ENCODE data around the gene RNF115.
"Not testable (repeated sequence)": the region's sequence is repeated elsewhere in the genome, so short reads cannot be mapped to it uniquely, and the experiment has no call there.

RNF115 gene

GRCh38 chr1:145823565-145824498 is at the start of gene RNF115, which contains the start of gene POLR3C:
Gene RNF115 (minus strand): TSS chr1:145824095. CDS start chr1:145823873, 222 bp downstream.
Gene POLR3C (plus strand): TSS chr1:145824200. CDS start chr1:145825777, 1,577 bp downstream.
- peak; percentile 67 for DNase-seq (ENCODE audit: low read depth)

- no peak for DNase-seq (ENCODE audit: low read depth)
Measured at GRCh38 chr1:145871994-145872924, 48.4 kb upstream of the RNF115 start.

DNA sequence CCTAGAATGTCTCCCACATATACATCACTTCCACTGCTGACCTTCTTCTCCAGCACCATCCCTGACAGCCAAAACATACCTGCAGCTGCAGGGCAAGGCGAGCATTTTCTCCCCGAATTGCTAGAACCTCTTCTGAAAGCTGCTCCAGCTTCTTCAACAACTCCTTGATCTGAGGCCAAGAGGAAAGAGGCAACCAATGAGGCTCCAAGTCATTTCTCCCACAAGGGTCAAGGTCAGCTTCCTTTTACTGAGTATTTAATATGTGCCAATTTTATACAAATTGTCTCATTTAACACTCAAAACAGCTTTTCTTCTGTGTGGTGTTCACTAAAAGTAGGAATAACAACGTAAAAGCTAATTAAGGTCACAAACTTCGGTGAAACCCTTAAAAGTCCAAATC is 44.3 kb upstream of the RNF115 start:
- no peak for DNase-seq (ENCODE audit: low read depth)

- no peak for DNase-seq (ENCODE audit: low read depth)
Measured at GRCh38 chr1:145863282-145864018, 39.6 kb upstream of the RNF115 start.

DNA sequence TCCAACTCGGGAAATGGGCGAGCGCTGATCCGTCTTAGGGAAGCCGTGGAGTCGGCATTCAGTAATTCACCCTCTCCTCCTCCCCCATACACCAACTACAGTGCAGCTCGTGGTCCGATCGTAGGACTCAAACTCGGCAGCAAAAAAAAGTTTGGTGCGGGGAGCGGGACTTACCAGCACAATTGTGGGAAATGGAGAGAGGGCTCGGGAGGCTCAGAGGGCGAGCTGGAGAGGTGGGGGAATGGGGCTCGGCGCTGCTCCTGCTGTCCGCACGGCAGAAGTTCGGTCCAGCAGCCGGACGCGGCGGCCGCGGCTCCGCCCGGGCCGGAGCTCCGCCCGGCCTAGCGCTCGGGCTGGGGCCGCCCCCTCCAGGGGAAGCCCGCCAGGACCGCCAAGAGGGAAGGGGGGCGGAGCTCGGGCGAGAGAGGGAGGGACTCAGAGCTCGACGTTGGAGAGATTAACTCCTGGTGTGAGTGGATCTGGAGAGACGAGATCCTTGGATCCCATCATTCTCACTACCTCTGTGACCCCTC is 35.7 kb upstream of the RNF115 start:
- DNase-seq (ENCODE audit: low read depth) = peak; percentile 46

DNA sequence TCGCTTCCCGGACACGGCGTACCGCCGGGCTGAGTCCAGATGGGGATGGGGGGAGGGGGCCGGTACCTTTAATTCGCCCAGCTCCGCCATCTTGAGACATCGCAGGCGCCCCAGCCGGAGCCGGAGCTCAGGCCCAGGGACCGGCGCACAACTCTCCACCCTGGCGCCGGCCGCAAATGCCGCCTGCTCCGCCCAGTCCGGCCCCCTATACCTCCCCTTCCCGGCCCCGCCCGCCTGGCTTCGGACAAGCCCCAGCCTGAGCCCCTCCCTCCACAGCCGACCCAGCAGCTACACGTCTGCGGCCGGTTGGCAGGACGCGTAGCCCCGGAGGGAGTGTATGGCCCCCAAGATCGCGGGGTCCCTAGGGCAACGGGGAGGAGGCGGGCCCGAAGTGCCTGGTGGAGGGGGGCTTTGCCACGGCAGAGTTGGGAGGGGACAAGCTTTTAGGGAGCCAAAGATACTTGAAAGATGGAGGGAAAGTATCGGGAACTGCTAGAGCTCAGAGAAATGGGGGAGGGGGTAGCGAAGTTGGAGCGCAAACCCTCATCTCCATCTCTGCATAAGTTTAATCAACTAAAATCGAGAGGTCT is 35.1 kb upstream of the RNF115 start, which contains the start of gene PIAS3:
TSS of gene PIAS3 (minus strand) at position 181 of the 590 bp plus-strand sequence. CDS start at position 90, 91 bp downstream.
- peak; percentile 73 for DNase-seq (ENCODE audit: low read depth)

GRCh38 chr1:145858238-145858900 is 34.5 kb upstream of the RNF115 start:
- peak; percentile 31 for DNase-seq (ENCODE audit: low read depth)

- DNase-seq (ENCODE audit: low read depth) = no peak
Measured at GRCh38 chr1:145857170-145857569, 33.3 kb upstream of the RNF115 start.

GRCh38 chr1:145855426-145855948 is 31.6 kb upstream of the RNF115 start:
- no peak for DNase-seq (ENCODE audit: low read depth)

GRCh38 chr1:145849356-145850160 is 25.7 kb upstream of the RNF115 start:
- no peak for DNase-seq (ENCODE audit: low read depth)

DNA sequence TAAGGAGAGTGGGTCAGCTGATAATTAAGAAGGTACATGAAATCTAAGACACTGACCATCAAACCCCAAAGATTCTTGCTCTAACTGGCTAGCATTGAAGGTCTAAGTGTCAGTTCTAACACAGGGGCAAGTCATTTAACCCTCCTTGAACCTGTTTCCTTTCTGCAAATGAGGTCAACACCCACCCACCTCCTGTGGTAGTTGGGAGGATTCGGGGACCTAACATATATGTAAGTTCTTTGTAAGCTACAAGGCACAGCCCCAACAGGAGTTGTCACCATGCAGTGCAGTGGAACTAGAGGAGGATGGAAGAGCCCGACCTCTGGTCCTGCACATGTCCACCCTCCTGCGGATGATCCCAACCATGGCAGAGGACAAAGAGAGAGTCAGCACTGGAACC is 23.9 kb upstream of the RNF115 start:
- DNase-seq (ENCODE audit: low read depth) = no peak

DNA sequence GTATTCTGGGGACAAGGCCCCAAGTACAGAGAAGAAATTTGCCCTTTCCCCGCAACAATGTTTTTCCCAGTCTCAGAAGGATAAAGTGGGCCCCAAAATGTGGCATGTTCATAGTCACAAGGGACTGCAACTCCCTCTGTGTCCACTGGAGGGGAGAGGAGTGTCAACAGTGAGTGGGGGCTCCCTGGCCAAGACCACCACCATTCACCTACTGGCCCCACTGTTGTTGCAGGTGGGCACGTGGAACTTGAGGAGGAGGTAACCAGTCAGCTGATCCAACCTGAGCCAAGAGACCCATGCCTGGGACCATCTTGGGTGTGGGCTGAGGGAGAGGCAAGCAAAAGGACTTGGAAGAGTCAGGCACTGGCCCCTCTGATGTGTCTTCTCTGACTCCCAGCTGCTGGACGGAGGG is 22.3 kb upstream of the RNF115 start:
- DNase-seq (ENCODE audit: low read depth) = no peak

DNA sequence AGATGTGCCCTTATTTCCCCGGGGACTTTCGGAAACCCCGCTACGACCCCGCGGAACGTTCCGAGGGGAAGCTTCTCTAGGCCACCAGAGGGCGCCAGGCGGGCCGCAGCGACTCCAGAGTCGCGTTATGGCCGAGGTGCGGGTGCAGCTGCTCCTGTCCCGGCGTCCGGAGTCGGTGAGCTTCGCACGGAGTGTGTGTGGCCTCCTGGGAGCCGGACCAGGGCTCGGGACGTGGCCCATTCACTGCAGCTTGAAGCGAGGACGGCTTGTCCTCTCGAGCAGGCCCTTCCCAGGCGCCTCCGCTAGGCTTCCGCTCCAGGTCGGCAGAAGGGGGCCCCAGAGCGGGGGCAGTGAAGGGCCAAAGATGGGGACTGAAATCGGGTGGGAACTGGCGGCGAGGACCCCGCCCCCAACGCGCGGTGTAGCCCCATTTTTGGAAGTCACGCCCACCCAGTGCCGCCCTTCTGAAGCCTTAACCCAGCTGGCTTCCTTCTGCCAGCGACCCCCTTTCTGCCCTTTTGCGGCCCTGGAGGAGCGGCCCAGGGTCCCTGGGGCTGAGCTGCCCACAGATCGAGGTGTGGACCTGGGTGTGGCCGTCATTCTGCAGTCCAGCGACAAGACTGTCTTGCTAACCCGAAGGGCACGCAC is 21.7 kb upstream of the RNF115 start, which contains the start of gene NUDT17:
TSS of gene NUDT17 (plus strand) at position 117 of the 648 bp plus-strand sequence. CDS start at position 128, 11 bp downstream.
- DNase-seq (ENCODE audit: low read depth) = peak; percentile 54

GRCh38 chr1:145845144-145845513 is 21.2 kb upstream of the RNF115 start:
- no peak for DNase-seq (ENCODE audit: low read depth)

DNA sequence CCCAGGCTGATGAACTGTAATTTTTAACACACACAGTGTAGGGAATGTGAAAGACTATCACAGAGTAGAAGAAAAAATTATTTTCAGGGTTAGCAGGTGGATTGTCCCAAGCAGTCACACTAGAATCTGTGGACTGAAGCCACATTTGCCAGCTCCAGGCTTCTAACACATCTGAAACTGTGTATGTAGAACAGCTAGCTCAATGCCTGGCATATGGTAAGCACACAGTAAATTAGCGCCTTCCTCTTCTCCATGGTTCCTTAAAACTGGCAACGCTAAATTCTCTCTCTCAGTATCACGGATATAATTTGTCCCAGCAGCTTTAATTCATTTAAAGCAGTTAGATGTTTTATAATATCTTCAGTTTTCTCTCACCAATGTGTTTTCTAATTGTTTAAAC is 19.1 kb upstream of the RNF115 start:
- DNase-seq (ENCODE audit: low read depth) = no peak

DNA sequence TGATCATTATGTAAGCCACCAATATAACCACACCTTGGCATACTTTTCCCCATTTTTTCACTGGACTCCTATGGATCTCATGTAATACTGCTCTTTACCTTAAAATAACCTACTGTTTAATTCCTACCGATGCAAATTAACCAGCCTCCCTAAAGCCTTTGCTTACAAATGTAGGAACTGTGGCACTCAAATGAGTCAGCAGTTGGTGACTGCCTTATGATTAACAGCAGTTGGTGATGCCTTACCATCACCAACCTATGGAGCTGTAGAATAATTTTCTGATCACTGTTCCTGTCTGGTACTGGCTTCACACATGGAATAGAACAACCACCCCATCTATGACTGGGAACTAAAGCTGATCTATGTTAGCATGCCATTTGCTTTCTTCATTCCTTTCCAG is 13.8 kb upstream of the RNF115 start:
- no peak for DNase-seq (ENCODE audit: low read depth)

DNA sequence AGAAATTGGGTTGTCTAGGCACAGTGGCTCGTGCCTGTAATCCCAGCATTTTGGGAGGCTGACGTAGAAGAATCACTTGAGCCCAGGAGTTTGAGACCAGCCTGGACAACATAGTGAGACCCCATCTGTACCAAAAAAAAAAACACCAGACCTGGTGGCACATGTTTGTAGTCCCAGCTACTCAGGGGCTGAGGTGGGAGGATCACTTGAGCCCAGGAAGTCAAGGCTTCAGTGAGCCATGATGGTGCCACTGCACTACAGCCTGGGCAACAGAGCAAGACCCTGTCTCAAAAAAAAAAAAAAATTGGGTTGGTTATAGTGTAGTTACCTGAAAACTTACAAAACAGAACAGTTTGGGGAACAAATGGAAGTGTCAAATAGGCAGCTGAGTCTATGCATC is 6.9 kb upstream of the RNF115 start:
- not testable (repeated sequence) for DNase-seq (ENCODE audit: low read depth)

- no peak for DNase-seq (ENCODE audit: low read depth)
Measured at GRCh38 chr1:145828367-145829026, 4.6 kb upstream of the RNF115 start.
